ENCODE results near the gene CAPS.
A peak's percentile ranks its signal among the peaks of the same experiment; 100 is the strongest.

Gene CAPS

DNA sequence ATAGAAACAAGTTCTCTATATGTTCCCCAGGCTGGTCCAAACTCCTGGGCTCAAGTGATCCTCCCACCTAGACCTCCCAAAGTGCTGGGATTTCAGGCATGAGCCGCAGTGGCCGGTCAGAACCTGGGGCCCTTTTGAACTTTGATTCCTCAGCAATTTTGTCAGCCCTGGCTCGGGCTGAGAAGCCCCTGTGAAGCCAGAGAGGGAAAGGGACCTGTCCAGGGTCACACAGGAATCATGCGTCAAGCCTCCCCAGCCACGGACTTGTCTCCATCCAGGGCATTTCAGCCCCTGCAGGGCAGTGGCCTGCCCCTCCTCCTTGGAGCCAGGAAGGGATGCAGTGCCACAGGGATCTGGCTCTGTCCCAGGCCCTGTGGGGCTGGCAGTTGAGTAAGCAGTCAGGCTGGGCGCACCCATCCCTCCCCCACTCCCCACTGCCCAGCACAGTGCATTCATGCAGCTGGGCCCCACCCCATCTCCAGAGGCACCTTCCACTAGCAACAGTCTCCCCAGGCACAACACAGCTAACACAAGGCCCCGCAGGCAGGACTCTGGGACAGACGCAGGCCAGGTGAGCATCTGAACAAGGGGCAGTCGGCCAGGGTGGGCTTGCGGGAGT is at the start of gene CAPS:
TSS of gene CAPS (plus strand) at position 516 of the 619 bp plus-strand sequence. CDS start 153 bp downstream, outside the sequence.
- DNase-seq = peak; percentile 42 to 78
- Histone ChIP-seq H3K4me3 (no peak within 1 kb of the TSS), H3K36me3 (peaks cover 33 to 66% (median 59%) of the 10 kb centered on the region in 3 donors), H3K9me3 (no peaks in the 10 kb centered on the region), H3K27me3 (no peaks in the 10 kb centered on the region), H3K4me1 (peaks cover 0 to 27% (median 9%) of the 10 kb centered on the region in 4 donors), H3K27ac (peak within 1 kb of the TSS; percentile 22 to 41)
- TF ChIP-seq, protein P1, sequence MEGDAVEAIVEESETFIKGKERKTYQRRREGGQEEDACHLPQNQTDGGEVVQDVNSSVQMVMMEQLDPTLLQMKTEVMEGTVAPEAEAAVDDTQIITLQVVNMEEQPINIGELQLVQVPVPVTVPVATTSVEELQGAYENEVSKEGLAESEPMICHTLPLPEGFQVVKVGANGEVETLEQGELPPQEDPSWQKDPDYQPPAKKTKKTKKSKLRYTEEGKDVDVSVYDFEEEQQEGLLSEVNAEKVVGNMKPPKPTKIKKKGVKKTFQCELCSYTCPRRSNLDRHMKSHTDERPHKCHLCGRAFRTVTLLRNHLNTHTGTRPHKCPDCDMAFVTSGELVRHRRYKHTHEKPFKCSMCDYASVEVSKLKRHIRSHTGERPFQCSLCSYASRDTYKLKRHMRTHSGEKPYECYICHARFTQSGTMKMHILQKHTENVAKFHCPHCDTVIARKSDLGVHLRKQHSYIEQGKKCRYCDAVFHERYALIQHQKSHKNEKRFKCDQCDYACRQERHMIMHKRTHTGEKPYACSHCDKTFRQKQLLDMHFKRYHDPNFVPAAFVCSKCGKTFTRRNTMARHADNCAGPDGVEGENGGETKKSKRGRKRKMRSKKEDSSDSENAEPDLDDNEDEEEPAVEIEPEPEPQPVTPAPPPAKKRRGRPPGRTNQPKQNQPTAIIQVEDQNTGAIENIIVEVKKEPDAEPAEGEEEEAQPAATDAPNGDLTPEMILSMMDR (IDR thresholded peaks at IDR 0.05) = no peak
- intact Hi-C loops (cut with DNase I; ENCODE audit: low total_unique reads) = no loop called here

DNA sequence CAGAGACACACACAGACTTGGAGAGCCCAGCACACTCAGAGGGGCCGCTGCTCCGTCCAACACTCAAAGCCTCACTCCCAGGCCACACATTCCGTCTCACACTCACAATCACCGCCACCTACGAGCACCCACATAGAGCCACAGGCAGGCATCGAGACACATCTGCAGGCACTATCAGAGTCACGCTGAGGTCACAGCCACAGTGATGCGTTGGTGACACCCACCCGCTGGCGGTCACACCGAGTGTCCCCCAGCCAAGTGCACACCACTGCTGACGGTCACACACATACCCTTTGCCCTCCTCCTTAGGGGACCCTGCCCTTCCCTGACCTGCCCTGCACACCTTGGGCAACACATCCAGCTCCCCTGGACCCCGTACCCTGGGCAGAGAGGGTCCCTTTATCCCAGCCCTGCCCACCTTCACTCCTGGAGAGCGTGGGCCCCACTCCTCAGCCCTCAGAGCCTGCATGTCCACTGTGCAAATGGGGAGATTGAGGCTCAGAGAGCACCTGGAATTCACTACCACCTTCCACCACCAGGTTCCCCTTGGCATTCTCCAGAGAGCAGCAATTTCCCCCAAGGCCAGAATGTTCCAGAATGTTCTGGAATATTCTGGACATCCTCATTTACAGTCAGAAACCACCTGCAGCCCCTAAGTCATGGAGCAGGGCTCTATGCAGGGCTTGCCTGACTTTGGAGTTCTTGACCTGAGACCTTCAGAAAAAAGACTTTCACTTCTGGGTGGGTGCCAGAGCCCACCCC is 49.1 kb upstream of the CAPS start:
- Histone ChIP-seq H3K27me3 (peaks cover 0 to 54% of the 10 kb centered on the region in 2 donors), H3K36me3 (no peaks in the 10 kb centered on the region), H3K9me3 (no peaks in the 10 kb centered on the region), H3K4me1 (no peaks in the 10 kb centered on the region), H3K27ac (no peak overlapping the region), H3K4me3 (no peak overlapping the region)
- intact Hi-C loops (cut with DNase I; ENCODE audit: low total_unique reads) = no loop called here
- TF ChIP-seq, protein P1 (IDR thresholded peaks at IDR 0.05) = peak in 1 of 2 experiments; percentile 10
- no peak for DNase-seq

DNA sequence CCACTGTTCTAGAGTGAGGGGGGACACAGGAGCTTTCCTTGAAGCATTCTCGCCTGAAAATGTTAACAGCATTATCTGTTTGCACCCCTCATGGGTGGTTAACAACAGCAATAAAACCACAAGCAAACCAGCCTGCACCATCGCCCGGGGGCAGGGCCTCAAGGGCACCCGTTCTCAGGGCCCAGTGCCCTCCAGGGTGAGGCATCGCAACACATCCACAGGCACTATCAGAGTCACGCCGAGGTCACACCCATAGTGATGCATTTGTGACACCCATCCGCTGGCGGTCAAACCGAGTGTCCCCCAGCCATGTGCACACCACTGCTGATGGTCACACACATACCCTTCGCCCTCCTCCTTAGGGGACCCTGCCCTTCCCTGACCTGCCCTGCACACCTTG is 48.3 kb upstream of the CAPS start:
- intact Hi-C loops (cut with DNase I; ENCODE audit: low total_unique reads) = no loop called here
- Histone ChIP-seq H3K4me3 (no peak overlapping the region), H3K27ac (no peak overlapping the region), H3K9me3 (no peaks in the 10 kb centered on the region), H3K27me3 (peaks cover 0 to 58% of the 10 kb centered on the region in 2 donors), H3K36me3 (no peaks in the 10 kb centered on the region), H3K4me1 (no peaks in the 10 kb centered on the region)
- TF ChIP-seq, protein P1 (IDR thresholded peaks at IDR 0.05) = no peak
- no peak for DNase-seq

DNA sequence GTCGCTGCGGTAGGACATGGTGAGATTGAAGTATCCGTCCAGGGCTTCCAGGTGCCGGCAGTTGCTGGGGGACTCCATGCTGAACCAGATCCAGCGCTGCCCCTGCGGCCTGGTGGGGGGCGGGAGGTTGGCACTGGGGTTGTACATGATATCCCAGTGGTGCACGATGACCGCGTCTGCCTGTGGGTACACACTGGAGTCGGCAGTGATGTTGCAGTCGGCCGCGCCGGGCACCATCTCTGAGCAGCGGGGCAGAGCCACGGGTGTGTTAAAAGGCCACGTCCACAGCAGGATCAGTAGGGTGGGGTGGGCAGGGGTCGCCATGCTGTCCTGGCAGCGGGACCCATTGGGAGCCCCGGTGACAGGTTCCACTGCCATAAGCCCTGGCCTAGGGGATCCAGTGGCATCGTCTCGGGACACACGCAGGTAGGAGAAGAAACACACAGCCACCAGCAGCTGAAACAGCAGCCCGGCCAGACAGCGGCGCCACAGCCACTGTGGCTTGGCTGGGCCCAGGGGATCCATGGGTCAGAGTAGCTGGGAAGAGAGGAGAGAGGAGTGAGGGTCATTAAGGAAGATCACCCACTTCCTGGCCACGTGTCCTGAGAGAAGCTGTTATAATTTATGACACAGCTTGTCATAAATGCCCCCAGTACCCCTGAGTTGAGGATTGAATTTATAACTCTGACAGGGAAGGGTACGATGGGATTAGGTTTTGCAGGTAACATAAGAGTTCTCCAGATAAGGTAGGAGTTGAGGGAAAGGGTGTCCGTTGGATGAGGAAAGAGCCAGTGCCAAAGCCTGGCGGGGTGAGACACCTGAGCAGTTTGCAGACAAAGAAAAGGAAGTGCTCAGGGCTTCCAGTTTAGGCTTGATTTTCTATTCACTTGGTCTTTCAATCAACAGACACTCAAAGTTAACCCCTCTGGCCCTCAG is 46.6 kb upstream of the CAPS start:
- DNase-seq = no peak
- TF ChIP-seq, protein P1 (IDR thresholded peaks at IDR 0.05) = no peak
- Histone ChIP-seq H3K4me1 (no peaks in the 10 kb centered on the region), H3K36me3 (no peaks in the 10 kb centered on the region), H3K4me3 (no peak overlapping the region), H3K9me3 (no peaks in the 10 kb centered on the region), H3K27ac (no peak overlapping the region), H3K27me3 (peaks cover 0 to 55% of the 10 kb centered on the region in 2 donors)
- intact Hi-C loops (cut with DNase I; ENCODE audit: low total_unique reads) = no loop called here

DNA sequence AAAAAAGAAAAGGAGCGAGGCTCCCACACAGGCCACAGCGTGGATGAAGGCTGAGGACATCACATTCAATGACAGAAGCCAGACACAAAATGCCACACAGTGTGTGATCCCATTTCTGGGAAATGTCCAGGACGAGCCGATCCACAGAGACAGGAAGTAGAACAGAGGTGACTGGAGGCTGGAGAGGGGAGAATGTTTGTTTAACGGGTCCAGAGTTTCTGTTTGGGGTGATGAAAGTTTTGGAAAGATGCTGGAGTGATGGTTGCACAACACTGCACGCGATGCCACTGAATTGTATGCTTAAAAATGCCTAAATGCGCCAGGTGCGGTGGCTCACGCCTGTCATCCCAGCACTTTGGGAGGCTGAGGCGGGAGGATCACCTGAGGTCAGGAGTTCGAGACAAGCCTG is 43.1 kb upstream of the CAPS start:
- no peak overlapping the region for H3K4me3 ChIP-seq
- no peaks in the 10 kb centered on the region for H3K4me1 ChIP-seq
- TF ChIP-seq, protein P1 (IDR thresholded peaks at IDR 0.05) = no peak
- H3K36me3 ChIP-seq = no peaks in the 10 kb centered on the region
- no peaks in the 10 kb centered on the region for H3K9me3 ChIP-seq
- peaks cover 0 to 42% of the 10 kb centered on the region in 2 donors for H3K27me3 ChIP-seq
- intact Hi-C loops (cut with DNase I; ENCODE audit: low total_unique reads) = no loop called here
- DNase-seq = no peak
- H3K27ac ChIP-seq = no peak overlapping the region

Data from tibial artery (tissue), 4 donors.